HG02763 (cell line): ENCODE data around the gene EXD3.

Experiments
- ATAC-seq: cut with Tn5 transposase; IDR thresholded peaks from one replicate; pipeline ENCODE4 v1.9.1; 2021; ENCODE audit warnings: mild to moderate bottlenecking, moderate library complexity; ENCODE audit not compliant: unreplicated experiment

Gene EXD3

DNA sequence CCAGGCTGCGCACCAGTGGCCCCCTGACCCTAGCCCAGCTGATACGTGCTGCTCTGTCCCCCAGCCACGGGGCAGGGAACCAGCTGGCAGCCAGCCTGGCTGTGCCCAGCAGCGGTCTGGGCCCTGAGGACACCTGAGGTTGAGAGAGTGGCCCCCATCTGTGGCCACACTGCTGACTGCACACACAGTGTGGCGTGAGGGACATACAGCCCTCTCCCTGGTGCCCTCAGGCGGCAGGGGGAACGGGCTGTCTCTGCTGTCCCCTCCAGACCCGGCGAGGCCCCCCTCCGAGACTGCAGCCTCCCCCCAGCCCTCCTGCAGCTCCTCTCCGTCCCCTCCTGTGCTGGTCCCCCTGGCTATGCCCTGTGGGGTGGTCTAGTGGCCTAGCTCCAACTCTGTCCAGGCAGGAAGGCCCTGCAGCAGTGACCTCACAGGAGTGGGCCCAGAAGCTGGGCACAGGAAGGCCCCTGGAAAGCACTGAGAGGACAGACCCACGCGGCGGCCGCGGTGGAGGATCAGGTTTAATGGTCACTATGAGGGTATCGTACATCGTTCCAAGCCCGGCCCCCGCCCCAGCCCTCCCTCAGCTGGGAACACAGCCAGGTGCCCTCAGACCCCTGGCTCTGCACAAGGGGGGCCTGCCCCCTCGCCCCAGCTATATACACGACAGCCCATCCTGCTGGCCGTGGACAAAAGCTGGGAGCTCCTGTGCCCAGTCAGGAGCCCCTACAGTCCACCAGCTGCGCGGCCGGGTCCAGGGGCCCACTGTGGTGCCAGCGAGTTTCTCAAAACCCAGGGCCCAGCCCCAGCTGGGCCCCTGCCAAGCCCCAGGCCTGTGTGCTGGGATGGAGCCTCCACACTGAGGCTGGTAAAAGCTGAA lies 25.0 kb upstream of the EXD3 start:
- no peak for ATAC-seq

DNA sequence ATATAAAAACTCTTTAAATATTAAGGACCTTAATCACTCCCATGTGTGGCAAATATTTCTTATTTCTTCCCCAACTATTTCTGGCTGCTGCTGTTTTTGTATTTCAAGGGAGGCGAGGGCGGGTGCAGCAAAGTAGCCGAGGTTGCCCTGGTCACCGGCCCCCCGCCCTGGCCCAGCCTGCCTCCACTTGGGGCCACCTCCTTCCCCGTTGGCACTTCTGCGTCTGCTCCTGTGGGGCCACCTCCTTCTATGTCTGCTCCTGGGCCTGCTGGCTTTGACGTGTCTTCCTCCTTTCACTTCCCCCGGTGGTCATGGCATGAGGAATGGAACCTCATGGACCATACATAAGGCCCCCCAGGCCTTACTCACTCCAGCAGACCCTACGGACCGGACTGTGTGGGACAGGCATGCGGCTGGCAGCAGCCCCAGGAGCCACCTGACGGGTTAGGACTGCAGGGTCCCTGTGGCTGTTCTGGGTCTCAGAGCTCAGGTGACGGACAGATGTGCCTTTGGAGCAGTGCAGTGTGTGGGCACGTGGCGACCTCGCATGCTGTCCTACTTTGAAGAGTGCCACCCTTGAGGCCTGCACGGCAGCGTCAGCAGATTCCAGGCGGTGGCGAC lies 24.0 kb upstream of the EXD3 start:
- no peak for ATAC-seq

DNA sequence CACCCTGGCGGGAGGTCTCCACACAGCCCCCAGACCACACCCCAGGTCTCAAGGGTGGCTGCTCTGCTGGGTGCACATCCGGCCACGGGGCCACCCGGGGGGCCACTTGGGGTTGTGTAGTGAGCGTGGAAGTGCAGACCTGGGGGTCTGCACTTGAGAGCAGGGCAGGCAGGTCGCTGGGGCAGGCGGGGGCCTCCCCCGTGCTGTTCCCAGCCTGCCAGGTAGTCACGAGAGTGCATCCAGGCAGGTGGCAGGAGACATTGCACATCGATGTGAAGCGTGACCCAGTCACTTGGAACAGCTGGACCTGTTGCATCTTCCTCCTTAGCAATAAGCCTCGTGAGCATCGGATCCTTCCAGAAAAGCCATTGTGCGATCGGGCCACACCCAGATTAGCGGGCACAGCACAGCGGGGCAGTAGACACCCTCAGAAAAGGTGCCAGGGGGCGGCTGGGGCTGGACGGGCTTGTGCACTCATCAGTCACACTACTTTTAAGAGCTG lies 23.0 kb upstream of the EXD3 start:
- ATAC-seq, result no peak

DNA sequence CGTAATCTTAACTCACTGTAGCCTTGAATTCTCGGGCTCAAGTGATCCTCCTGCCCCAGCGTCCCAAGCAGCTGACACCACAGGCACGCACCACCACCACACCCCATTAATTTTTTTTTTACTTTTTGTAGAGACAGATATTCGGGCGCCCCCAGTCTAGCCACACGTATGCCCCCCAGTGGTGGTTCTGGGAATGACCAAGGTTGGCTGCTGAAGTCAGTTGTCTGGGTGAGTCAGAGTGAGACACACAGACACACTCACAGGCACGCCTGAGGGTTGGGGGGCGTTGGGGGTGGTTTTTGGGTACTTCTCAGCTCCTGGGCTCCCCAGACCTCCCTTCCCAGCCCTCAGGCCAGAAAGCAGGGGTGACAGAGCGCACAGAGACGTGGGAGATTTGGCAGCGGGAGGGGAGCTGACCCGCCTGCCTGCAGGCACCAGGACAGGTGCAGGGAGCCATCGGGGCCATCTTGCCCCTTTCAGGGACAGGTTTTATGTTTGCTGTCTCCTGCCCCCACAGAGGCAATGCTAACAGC lies 22.4 kb upstream of the EXD3 start:
- no peak for ATAC-seq

DNA sequence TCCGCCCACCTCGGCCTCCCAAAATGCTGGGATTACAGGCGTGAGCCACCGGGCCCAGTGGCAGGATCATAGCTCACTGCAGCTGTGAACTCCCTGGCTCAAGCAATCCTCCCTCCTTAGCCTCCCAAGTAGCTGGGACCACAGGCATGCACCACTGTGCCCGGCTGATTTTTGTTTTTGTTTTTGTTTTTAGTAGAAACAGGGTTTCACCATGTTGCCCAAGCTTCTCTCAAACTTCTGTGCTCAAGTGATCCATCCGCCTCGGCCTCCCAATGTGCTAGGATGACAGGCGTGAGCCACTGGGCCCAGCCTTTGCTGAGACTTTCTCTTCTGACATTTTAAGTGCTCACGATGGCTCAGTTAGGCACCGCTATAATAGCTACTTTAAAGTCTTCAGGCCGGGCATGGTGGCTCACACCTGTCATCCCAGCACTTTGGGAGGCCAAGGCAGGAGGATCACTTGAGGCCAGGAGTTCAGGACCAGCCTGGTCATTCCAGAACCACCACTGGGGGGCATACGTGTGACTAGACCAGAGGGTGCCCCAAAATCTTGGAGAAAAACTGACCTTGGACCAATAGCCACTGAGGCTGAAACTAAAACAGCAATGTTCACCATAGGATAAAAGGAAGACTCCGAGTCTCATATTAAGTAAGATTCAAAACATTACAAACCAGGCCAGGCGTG lies 21.3 kb upstream of the EXD3 start:
- ATAC-seq, result no peak

DNA sequence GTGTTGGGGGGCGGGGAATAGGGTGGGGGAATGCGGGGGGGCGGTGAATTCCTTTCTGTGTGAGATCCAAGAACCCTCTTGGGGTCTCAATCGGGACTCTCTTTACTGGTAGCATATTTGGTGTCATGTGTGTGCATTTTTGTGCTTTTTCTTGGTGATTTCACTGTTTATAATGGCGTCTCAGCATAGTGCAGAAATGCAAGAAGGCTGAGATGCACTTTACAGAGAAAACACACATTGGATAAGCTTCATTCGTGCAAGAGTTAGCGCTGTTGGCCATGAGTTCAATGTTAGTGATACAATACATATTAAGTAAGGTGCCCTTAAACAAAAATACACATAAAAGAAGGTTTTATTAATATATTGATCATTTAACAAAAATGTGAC lies 19.0 kb upstream of the EXD3 start:
- ATAC-seq, result no peak

DNA sequence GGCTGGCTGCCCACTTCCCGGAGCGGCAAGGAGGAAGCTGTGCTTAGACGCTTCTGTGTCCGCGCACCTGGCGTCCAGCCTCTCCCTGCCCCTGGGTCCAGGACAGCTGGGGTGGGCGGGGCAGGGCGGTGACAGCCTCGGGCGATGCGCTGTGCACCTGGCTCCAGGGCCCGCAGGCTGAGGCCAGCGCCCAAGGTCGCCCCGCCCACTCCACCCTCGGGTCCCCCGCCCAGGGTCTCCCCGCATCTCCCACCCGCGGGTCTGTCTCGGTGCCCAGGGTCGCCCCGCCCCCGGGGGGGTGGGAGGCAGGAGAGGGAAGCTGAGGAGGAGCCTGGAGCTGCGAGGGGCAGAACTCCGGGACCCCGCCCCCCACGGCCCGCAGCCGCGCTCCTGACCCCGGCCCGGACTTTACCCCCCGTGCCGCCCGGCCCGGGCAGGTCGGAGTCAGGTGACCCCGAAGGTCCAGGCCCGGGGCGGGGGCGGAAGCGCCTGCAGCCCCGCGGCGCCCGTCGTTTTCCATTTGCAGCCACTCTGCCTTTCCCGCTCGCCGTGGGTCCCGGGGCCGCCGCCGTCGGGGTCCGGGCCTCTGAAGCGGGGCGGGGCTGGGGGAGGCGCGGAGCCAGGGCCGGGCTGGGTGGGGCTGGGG lies 18.4 kb upstream of the EXD3 start, which contains the start of gene ENTPD8:
ENTPD8 (minus strand) TSS at position 69 of the 646 bp plus-strand sequence. CDS start 3,072 bp downstream, outside the sequence.
- no peak for ATAC-seq

DNA sequence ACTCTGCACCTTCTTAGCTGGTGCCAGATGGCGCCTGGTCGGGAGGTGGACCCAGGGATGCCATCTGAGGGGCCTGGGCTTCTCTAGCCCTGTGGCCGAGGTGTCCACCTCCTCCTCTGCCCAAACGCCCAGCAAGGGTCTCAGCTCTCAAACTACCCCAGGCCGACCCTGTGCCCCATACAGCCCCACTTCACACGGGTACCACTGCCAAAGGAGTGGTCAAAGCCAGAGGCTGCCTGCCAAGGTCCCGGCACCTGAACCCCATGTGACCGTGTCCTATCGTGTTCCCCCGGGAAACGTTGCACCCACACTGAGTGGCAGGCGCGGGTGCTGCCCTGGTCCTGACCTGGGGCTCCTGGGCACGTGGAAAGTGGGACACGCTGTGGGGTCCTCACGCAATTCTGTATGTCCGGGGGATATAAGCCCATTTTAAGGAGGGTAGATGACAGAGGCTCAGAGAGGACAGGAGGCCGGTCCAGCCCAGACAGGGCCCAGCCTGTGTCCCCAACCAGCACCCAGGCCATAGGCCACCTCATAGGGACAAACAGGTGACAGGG lies 16.3 kb upstream of the EXD3 start:
- ATAC-seq, result no peak

DNA sequence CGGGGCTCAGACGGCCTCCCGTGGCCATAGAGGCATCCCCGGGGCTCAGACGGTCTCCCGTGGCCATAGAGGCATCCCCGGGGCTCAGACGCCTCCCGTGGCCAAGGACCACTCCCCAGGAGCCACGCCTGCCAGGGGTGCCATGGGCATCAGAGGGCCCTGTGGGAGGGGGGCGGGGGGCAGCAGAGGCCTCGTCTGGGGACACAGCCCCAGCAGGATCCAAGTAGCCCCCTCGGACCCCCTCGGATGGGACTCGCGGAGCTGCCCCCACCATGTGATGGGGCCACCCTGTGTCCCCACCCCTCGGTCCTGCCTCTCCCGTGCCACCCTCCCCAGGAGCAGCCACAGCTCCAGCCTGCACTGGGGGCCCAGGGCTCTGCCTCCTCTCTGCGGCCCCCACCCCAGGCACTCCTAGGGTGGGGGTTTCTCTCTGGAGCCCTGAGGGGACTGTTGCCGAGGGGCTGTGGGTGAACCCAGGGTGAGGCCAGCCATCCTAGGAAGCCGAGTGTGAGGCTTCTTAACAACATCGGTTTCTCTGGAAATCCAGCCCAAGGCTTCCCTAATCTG lies 15.7 kb upstream of the EXD3 start:
- no peak for ATAC-seq

DNA sequence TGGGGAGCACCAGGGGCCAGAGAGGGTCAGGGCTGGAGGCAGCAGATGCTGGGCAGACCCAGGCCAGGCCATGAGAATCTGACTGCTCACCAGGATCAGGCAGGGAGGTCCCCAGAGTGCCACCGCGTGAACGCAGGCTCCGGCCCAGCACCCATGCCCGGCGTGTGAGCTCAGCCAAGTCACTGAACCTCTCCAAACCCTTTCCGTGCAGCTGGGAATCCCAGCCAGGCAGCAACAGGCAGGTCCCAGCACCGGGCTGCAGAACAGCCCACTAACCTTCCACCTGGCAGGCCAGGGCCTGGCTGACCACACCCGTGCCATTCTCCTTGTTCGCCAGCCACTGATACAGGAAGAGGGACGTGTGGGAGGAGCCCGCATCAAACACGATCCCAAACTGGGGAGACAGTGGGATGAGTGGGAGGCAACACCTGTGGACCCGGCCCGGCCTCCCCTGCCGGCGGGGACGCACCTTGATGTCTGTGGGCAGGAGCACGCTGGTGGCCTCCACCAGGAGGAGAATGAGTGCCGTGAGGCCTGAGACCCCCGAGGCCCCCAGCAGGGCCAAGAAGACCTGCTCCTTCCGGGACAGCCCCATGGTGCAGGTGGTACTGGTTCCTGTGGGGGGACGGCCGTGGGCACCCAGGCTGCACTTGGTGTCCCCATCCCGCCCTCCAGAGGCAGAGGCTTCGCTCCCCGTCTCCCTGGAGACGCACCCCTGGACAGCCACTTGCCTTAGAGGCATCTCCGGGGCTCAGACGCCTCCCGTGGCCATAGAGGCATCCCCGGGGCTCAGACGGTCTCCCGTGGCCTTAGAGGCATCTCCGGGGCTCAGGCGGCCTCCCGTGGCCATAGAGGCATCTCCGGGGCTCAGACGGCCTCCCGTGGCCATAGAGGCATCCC lies 15.0 kb upstream of the EXD3 start:
- no peak for ATAC-seq

DNA sequence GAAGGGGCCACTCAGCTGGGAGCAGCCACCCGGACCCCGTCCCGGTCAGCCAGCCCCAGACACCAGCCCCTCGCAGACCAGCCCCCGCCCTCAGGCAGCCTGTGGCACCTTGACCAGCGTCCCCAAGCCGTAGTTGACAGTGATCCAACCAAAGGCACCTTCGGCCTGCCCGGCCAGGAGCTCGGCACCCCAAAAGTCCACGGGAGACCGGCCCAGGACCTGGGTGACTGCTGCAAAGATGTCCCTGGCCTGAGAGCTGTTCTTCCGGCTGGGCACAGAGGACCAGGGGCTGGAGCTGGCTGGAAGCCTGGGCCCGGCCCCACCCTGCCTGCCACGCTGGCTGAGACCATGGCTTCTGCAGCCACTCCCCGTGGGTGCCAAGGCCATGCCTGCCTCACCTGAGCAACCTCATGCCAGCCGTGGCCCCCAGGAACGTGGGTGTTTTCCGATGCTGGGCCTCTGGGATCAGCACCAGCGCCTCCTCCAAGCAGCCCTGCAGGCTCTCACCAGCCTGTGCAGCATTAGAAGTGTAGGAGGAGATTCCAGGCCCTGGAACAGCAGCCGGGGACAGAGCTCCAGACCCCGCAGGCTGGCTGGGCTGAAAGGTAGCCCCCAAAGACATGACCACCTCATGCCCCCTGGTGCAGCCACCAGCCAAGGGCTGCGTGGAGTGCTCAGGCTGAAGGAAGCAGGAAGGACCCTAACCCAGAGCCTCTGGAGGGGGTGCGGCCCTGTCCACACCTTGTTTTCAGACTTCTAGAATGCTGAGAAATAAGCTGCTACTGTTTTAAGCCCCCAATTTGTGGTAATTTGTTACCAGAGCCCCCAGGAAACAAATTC lies 14.0 kb upstream of the EXD3 start:
- ATAC-seq, result no peak

DNA sequence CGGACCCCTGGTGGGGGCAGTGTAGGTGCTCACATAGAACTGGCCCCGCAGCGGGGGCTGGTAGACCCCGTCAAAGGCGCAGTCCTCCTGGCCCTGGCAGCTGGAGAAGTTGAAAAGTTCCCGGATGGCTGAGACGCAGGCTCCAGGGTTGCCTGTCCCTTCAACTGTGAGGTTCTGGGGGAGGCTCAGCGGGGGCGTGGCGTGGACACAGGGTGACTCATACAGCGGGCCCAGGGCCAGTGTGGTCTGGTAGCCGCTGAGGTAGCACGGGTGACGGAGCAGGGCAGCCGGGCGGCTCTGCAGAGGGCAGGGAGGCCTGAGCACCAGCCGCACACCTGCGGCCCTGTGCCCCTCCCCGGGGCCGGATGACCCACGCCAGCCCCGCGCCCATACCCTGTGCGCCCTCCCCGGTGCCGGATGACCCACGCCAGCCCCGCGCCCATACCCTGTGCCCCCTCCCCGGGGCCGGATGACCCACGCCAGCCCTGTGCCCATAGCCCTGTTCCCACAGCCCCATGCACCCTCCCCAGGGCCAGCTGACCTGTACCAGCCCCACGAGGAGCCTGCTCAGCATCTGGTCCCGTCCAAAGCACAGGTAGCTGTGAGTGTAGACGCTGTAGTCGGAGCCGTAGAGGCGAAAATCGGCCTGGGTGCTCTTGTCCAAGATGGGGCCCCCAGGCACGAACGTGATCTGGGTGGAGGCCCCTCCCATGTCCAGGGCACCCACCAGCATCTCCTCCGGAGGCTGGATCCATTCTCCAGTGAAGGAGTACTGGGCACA lies 13.2 kb upstream of the EXD3 start:
- ATAC-seq, result no peak

DNA sequence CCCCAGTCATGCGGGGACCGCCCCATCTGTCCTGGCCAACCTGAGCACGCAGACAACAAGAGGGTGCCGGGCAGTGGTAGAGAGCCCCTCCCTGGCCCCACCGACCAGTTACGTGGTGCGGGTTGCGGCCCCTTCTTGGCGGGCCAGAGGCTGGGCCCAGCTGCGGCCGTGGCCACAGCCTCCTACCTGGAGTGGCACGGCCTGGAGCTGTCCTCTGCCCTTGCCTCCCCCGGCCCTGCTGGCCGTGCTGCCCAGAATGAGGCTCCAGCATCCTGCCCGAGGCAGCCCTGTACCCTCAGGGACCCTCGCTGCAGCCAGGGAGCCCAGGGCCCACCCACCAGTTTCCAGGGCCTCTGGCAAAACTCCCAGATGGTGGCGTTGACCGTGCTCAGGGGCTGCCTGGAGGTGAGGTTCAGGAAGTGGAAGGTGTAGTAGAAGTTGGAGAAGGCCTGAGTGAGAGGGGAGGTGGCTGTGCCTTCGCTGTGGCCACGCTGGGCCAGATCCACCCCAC lies 12.5 kb upstream of the EXD3 start:
- ATAC-seq, result no peak

DNA sequence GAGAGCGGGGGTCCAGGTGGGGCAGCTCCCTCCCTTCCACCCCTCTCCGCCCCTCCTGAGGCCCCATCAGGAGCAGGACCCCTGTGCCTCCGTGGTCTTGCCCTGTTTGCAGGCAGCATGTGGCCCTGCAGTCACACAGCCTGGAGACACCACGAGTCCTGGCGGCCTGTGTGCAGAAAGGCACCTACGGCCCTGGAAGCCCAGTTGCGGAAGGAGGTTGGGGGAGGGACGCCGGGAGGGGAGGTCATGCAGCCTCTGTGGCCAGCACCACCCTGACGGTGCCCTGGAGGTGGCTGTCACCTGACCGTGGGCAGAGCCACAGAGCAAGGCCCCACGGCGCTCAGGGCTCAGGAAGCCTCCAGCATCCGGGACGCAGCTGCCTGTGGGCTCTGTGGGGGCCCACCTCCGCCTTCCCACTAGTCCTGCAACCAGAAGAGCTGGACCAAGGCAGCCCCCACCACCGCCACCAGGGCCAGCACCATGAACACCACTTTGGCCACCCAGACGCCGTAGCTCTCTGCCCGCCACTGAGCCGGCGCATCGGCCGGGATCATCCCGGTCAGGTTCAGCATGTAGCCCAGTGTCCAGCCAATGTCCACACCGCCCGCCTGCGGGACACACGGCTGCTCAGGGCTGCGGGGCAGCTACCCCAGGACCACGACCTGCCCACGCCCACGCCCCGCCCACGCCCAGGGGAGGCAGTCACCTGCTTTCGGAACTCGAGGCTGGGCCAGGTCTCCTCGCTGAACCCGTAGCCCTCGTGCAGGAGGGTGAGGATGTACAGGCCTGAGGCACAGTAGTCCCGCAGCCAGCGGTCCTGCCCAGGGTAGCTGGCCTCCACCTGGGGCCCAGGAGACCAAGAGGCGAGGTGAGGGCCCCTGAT lies 11.8 kb upstream of the EXD3 start:
- no peak for ATAC-seq

DNA sequence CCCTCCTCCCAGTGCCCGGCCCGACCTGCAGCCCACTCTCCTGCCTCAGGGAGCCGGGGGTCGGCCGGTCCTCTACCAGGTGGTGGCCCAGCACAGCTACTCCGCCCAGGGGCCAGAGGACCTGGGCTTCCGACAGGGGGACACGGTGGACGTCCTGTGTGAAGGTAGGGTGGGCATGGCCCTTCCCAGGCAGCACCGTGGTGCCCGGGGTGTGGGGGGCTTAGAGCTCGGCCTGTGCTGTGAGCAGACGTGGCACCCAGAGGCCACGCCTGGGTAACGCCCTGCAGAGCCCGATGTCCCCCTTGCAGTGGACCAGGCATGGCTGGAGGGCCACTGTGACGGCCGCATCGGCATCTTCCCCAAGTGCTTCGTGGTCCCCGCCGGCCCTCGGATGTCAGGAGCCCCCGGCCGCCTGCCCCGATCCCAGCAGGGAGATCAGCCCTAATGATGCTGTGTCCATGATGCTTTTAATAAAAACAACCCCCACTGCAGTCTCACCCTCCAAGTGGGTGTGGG lies 11.0 kb upstream of the EXD3 start:
- no peak for ATAC-seq

DNA sequence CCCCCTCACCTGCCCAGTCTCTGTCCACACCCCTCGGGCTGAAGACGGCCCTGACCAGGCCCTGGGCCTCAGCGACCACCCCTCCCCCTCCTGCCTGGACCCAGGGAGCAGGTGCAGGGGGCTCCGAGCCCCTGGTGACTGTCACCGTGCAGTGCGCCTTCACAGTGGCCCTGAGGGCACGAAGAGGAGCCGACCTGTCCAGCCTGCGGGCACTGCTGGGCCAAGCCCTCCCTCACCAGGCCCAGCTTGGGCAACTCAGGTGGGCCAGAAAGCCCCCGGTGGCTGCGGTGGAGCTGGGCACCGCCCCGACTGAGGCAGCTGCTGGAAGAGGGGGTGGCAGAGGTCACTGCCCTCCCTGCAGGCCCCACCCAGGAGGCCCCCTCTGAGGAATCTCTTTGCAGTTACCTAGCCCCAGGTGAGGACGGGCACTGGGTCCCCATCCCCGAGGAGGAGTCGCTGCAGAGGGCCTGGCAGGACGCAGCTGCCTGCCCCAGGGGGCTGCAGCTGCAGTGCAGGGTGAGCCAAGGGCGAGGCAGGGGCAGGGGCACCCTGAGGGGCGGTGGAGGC lies 10.5 kb upstream of the EXD3 start:
- no peak for ATAC-seq
